GM18526 (cell line): ENCODE measurements around the gene EMC8.

Experiments used
- POLR2A ChIP-seq: IDR thresholded peaks from 3 replicates; pipeline ENCODE4 v1.6.1; 2011; ENCODE audit not compliant: insufficient read length; ENCODE audit errors: extremely low read depth

EMC8 gene

DNA sequence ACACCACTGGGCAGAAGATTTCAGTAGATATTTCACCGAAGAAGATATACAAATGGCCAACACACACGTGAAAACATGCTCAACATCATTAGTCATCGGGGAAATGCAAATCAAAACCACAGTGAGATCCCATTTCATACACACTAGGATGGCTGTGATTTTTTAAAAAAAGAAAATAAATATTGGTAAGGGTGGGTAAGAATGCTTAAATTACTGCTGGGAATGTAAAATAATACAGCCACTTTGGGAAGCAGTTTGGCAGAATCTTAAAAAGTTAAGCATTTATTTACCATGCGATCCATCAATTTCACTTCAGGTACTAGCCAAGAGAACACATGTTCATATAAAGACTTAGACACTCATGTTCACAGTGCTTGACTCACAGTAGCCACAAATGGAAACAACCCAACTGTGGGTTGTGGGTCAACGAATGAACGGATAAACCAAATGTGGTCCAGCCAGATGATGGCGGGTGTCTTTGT lies 42.0 kb downstream of the EMC8 start:
- TF ChIP-seq POLR2A, result no peak

DNA sequence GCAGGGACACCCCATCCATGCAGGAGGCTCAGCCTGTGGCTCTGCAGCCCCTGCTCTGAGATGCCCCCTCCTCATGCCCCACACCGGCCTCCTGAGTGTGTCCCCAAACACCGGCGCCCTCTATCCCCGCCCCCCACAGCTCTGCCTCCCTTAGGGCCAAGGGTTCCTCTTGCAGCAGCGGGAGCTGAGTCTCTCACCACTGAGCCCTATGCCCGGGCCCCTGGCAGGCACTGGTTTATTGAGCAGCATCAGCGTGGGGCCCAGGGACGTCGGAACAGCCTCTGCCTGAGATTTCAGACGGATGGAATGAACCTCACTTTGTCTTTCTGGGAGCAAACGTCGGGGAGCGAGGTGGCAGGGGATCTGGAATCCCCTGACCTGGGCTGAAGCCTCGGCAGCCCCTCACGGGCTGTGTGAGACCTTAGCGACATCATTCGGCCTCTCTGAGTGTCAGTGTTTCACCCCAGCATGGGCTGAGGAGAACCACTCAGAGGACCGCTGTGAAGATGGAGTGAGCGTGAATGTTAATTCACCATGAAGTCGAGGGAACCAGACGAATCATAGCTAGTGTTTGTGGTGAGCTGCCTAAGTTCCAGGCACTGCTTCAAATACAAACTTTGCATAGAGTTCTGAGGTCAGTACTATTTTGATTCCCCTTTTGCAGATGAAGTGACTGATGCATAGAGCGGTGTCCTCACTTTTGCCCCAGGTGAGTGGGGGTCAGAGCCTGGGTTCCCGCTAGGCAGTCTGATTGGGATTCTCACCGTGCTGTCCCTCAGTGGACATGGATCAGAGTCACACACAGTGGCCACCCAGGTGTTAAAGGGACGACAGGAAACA lies 43.2 kb downstream of the EMC8 start:
- TF ChIP-seq POLR2A, result peak; percentile 19

DNA sequence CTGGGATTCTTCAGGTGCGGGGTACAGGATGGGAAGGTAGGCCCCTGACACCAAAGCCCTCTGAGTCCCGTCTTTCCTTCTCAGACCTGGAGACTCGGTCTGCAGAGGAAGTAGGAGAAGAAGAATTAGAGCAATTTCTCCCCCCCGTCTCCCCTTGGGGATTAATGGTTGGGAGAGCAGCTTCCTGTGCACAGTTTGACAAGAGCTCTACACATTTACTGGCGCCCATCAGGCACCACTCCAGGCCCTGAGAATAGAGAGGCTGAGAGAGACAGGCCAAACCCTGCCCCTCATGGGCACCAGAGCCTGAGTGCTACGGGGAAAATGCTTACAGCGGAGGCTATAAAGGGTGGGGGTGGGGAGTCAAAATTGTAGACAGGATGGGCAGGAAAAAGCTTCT lies 44.9 kb downstream of the EMC8 start:
- no peak for TF ChIP-seq POLR2A

DNA sequence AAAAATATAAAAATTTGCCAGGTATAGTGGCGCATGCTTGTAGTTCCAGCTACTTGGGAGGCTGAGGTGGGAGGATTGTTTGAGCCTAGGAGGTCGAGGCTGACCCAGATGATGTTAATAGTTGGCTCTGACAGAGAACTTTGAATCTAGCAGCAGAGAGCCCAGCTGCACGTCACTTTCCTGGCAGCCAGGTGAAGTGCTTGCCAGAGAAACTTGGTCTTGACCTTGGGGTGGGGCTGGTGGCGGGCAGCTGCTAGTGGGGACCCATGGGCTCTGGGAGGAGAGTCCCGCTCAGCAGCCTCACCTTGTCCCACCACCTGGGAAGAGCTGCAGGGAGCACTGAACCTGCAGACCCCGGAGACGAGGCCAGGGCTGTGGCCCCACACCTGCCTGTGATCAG lies 45.4 kb downstream of the EMC8 start:
- no peak for TF ChIP-seq POLR2A

DNA sequence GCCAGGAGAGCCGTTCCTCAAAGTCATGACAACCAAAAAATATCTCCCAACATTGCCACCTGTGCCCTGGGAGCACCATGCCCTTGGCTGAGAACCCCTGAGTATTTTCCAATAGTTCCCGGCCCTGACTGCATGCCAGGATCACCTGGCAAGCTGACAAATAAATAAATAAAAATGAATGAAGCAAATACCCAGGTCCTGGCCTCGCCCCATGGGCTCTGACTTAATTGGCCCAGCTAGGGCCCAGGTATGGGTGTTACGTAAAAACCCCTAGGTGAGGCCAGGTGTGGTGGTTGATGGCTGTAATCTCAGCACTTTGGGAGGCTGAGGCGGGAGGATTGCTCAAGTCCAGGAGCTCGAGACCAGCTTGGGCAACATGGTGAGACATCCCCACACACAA lies 45.8 kb downstream of the EMC8 start:
- TF ChIP-seq POLR2A, result no peak

DNA sequence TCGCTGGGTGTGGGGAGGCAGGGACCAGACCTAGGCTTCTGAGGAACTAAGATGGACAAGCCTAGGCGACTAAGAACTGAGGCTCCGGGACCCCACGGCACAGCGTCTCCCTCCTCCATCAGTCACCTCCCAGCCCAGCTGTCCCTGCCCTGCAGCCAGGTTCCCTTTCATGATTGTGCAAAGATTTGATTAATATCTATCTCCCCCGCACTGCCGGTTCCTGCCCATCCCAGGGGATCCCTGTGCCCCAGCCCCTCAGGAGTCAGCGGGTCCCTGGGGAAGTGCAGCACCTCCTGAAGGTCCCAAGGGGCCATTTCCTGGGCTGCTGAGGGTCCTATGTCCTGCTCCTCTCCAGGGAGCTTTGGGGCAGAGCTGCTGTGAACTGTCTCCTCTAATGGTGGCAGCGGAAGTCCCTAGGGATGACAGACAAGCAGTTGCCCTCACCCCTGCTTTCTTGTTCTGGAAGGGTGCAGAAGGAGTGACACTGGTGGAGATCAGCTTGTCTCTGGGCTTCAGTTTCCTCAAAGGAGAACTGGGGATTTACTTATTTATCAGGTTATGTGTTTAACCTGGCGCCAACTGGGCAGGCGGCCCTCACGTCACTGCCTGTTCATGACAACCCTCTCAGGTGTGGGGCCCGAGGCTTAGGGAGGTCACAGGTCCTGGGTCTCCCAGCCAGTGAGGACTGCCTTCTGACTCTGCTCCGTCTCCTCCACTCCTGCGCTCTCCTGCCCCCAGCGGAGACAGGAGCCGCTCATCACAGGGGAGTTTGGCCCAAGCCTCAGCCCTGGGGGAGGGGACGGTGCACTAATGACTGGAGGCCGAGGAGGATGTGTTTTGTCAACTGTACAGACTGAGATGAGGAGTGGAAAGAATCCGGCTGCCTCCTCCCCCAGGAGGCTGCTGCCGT lies 46.6 kb downstream of the EMC8 start:
- TF ChIP-seq POLR2A, result no peak

DNA sequence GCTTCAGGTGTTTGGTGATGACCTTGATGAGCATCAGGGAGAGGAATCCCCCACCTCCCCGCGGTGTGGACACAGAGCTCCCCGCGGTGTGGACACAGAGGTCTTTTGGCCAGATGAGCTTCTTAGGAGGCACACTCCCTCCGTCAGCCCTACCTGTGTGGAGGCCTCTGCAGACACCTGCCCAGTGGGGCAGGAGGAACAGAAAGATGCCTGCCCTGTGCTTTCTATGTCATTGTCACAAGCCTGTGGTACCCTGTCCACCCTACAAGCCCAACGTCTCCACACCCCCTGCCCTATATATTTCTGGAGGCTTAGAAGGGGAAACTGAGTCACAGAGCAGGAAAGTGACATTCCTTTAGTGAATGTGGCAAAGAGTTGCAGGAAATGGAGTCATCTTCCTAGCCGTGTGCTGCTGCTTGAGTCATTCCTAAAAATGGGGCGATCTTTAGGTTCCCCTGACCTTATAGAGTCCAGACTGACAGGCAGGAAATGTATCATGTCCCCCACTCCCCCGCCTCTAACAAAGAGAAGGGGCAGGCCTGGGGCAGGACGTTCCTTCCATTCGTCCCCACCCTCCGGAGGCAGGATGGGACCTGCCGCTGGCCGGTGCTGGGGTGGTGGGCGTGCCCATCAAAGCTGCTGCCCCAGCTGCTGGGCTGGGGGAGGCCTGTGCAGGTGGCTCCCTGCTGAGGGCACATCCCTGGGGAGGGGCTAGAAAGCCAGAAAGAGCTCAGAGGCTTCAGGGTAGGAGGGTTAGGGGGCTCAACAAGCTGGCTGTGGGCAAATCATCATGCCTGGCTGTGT lies 47.4 kb downstream of the EMC8 start:
- TF ChIP-seq POLR2A, result no peak

DNA sequence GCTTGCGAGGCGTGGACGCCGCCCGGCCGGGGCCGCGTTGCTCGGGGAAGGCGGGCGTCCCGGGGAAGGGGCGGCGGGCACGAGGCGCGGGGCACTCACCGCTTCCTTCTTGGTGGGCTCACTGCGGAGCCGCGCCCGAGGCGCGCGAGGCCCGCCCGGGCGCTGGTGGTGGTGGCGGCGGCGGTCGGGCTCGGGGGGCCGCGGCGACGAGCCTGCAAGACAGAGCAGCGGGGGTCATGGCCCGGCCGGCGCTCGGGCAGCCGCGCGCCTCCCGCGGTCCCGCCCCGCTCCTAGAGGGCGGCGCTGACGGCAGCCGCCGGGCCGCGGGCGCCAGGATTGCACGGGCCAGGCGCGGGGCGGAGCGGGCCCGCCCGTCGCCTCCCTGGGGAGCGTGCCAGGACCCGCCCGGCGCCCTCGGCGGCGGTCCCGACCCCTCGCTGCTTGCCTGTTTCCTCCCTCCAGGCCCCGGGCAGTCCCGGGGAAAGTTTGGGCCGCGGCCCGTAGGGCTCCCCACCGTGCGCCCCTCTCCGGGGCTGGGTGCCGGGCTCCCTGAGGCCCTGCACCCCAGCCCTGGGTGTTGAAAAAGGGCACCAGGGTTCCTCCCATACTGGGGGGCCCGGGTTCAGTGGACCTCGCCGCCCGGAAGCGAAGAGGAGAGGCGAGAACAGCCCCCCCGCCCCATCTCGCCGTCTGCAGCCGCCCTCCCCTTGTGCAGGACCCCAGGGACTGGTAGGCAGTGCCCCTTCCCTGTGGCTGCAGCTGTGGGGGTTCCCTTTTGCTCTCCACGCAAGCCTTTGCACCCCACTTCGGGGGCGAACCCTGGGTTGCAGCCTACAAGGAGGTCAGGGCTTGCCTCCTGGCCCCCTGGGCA lies 48.3 kb downstream of the EMC8 start, which contains the start of gene C16orf74:
Gene C16orf74, minus strand, starts transcription at position 270 of the 871 bp plus-strand sequence. CDS start 15,879 bp downstream, outside the sequence.
- TF ChIP-seq POLR2A, result no peak

DNA sequence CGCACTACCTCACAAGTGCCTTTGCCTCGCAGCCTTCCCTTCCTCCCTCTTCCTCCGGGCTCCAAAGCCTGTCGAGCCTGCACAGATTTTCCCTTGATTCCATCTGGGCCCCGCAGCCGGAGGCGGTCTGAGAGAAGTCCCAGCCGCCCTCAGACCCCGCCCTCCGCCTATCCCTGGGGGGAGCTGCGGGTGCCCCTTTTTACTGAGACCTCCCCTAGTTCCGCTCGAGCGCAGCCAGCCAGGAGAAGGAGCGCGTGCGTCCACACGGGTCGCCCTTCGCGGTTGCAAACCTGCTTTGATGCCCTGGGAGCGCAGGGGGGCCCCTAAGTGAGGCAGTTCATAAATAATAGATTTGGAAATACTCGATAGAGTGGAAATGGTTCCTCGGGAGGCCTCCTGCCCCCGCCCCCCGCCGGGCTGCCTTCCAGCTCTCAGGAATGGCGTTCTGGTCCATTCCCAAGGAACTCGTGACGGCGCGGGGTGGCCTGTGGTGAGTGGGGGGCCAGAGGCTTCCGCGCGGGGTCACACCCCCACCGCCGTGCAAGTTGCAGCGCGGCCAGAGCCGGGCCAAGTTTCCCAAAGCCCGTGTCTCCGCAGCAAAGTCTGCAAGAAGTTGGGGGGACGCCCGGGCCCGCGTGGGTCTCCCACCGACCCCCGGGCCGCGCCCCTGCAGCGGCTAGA lies 49.1 kb downstream of the EMC8 start:
- TF ChIP-seq POLR2A, result no peak

DNA sequence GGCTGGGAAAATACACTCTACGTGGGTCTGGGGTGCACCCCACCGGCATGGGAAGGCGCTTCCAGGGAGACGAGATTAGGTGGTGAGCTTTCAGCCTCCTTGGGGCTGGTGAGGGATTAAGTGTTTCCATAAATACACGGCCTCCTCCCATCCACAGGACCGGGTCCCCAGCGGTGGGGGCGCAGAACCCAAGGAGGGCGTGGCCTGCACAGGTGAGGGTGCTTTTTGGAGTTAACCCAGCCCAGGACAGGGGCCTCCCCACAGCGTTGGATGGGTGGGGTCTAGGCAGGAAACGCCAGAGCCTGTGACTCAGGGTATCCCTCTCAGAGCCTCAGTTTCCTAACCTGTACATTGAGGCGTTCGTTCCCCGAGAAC lies 49.6 kb downstream of the EMC8 start:
- TF ChIP-seq POLR2A, result no peak

DNA sequence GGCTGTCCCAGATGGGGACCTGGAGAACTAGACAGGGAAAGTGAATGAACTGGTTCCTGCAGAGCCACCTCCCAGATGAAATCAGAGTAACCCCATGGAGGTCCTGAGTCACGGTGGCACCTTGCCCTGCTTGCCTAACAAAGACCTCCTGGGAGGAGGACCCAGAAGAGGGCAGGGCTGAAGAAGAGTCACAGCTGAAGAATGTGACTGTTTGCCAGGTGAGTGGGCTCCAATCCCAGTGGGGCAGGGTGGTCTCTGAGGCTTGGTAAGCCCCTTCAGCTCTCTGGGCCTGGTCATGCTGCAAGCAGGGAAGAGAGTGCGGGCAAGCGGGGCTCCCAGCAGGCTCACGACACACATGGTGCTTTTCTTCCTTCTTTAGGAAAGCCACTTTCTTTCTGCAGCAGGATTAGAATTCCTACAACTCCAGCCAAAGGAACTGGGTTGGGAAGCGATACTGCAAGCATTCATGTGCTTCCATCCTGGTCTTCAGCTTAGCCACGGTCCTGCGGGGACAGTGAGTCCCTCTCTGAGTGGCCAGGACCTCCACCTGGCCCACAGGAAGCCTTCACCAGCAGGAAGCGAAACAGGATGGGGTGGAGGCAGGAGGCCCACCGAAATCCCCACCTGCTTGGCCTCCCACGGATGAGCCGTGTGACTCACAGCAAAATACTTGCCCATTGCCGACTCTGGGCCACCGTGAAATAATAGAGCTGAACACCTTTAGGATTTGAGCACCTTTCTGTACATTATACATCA lies 52.7 kb downstream of the EMC8 start:
- no peak for TF ChIP-seq POLR2A

DNA sequence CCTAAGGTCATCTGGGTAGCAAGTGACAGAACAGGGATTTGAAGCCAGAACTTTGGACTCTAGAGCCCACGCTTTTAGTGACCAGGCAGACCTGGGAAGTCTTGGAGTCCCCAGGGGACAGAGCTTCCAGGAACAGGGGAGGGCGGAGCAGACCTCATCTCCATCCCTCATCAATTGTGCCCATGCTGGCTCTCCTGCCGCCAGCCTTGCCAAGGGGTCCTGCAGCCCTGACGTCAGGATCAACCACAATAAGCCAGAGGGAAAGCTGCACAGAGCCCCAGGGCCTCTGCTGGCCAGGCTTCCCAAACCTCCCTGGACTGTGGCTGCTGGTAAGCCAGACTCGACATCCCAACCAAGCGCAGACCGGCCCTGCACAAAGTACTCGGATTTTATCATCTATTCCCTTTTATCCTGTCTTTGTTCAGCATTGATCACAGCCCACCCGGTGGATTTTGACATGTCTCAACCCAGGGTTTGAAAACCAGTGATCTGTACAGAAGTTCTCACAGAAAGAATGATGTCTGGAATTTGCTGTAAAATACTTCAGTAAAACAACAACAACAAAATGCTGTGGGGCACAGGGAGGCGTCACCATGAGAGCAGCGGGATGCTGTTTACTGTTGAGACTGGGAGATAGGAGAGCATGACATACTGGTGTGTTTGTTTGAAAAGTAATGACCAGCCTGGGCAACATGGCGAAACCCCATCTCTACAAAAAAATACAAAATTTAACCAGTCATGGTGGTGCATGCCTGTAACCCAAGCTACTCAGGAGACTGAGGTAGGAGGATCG lies 60.2 kb downstream of the EMC8 start:
- no peak for TF ChIP-seq POLR2A

DNA sequence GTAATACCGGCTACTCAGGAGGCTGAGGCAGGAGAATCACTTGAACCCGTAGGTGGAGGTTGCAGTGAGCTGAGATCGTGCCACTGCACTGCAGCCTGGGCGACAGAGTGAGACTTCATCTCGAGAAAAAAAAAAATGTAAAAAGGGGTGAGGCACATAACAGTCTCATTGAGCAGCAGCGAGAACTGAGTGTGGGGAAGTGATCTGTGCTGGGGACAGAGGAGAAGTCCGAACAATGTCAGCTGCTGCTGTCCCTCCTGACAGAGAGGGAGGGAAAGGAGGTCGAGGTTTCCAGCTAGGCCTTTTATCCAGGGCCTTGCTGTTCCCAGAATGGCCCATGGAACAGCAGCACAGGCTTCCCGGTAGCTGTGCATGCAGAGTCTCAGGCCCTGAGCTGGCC lies 62.4 kb downstream of the EMC8 start:
- TF ChIP-seq POLR2A, result no peak
